Activated CD4-positive, alpha-beta T cell treated with anti-CD3 and anti-CD28 coated beads, Interleukin-2, amount 50 U/mL, for 24 hours (primary cell): ENCODE data around the gene GPR142.

Experiments used
- DNase-seq, 2 donors: peaks; one replicate each; pipeline ENCODE4 v3.0.0-alpha.2; 2020; ENCODE audit warnings: low read depth in 1 of 2, low spot score in 1 of 2

Gene GPR142

DNA sequence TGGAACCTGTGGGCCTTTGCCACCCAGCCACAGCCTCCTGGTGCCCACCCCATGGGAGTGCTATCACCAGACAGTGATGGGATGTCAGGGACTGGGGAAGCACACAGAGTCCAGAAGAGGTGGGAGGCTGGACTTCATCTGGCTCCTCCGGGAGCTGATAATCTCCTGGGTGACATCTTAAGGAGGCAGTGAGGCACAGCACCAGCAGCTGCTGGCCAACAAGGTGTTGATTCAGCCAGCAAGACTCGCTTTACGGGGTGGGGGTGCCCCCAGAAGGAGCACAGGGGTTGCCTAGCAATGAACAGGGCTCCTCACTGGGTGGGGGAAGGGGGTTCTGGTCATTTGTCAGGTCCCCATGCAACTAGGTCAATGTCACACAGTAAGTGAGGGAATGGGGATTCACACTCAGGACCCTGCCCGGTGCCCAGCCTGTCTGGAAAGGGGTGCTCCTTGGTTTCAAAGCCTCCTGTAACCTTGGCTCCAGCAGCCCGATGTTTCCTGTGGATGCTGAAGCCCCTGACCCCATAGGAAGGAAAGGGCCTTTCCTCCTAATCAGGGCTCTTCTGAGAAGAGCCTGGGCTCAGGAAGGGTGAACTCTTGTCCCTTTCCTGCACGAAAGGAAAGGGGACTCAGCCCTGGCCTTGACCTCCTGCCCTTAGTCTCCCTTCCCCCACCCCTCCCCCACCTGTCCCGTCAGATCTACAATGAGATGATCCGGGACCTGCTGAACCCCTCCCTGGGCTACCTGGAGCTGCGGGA lies 23.6 kb upstream of the GPR142 start:
- DNase-seq: no peak

DNA sequence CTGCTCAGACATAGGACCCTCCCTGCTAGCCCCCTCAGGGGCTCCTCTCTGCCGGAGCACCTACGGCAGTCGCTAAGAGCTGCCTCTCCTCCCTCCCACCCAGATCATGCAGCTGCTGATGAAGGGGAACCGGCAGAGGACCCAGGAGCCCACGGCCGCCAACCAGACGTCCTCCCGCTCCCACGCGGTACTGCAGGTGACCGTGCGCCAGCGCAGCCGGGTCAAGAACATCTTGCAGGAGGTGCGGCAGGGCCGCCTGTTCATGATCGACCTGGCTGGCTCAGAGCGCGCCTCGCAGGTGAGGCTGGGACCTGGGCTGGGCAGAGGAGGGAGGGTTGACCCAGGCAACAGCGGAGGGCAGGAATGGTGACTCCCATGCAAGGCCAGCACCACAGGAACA lies 22.6 kb upstream of the GPR142 start:
- DNase-seq: no peak

GRCh38 chr17:74345433-74346241 lies 21.7 kb upstream of the GPR142 start:
- no peak for DNase-seq

DNA sequence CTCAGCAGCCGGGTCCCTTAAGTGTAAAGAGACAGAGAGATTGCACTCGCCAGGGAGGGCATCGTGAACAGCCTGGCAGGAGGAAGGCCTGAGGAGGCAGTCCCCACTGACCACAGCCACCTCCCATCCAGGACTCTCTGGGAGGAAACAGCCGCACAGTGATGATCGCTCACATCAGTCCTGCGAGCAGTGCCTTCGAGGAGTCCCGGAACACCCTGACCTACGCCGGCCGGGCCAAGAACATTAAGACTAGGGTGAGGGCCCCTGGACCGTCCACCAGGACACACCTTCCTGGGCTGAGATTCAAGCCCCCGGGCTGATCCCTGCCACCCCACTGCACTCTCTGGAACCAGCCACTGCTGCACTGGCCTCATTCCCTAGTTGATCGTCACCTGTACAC lies 19.7 kb upstream of the GPR142 start:
- DNase-seq: no peak

- DNase-seq: no peak
These were observed 18.2 kb upstream of the GPR142 start for GRCh38 chr17:74349120-74349519.

DNA sequence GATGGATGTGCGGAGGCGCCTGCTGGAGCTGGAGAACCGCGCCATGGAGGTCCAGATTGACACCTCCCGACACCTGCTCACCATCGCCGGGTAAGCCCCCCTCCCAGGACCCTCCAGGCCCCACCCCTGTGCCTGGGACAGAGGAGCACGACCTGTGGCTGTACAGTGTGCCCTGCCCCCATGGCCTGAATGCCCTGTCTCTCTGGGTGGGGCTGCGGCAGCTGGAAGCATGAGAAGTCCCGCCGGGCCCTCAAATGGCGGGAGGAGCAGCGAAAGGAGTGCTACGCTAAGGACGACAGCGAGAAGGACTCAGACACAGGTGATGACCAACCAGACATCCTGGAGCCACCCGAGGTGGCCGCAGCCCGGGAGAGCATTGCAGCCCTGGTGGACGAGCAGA lies 16.8 kb upstream of the GPR142 start:
- DNase-seq: no peak

GRCh38 chr17:74351552-74352210 lies 15.6 kb upstream of the GPR142 start:
- DNase-seq: no peak

DNA sequence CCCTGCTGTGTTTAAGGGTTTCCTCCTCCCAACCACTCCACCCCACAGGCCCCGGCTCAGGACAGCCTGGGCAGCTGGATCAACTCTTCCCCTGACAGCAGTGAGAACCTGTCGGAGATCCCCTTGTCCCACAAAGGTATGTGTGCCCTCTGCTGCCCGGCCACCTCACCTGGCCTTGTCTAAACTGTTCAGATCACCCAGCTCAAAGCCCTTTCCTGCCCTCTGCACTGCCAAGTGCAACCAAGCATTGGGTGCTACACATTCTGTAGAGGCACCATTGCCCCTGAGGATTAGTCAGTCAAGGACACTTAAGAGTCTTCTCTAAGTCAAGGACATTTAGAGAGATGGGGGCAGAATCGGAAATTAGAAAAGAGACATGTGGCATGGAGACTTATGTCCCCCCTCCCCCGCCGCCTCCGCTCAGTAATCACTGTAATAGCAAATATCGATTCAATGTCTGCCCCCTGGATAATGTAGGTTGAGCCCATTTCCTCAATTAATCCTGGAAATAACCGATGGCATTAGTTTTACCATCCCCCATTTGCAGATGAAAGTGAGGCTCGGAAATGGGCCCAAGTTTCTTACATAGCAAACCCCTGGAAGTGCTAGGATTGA lies 13.8 kb upstream of the GPR142 start:
- no peak for DNase-seq

GRCh38 chr17:74354123-74354522 lies 13.2 kb upstream of the GPR142 start:
- peak in 1 of 2 donors; percentile 27 for DNase-seq

- no peak for DNase-seq
These were observed 12.7 kb upstream of the GPR142 start for GRCh38 chr17:74354561-74354960.

DNA sequence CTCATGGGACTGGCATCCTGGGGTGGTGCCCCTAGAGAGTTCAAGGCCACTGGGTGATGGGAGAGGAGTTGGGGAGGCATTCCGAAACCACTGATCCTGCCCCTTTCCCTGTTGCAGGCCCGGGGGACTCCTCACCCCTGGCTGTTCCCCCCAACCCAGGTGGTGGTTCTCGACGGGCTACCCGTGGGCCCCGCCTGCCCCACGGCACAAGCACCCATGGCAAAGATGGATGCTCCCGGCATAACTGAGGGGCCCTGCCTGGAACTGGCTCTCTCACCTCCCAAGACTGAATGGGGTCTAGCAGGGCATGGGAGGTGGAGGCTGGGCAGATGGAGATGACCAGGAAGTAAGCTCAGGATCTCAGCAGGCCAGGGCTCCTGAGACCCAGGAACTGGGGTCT lies 12.2 kb upstream of the GPR142 start:
- DNase-seq: no peak

- no peak for DNase-seq
These were observed 10.4 kb upstream of the GPR142 start for GRCh38 chr17:74356646-74357465.

DNA sequence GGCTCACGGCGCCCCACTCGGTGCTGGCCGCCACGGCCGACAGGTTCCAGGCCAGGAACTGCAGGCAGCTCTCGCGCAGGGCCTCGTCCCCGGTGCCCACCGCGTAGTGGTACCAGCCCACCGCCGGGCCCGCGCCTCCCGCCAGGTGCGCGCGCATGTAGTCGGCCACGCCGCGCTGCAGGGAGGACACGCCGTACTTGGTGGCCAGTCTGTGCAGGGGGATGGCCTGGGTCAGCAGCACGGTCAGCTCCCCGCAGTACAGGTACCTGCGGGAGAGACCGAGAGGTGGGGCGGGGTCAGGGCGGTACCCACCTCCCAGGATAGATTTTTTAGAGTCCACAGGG lies 9.9 kb upstream of the GPR142 start:
- DNase-seq: no peak

GRCh38 chr17:74358697-74359096 lies 8.6 kb upstream of the GPR142 start:
- no peak for DNase-seq

- DNase-seq: no peak
These were observed 7.4 kb upstream of the GPR142 start for GRCh38 chr17:74359916-74360315.

- DNase-seq: no peak
These were observed 6.4 kb upstream of the GPR142 start for GRCh38 chr17:74360899-74361229.

DNA sequence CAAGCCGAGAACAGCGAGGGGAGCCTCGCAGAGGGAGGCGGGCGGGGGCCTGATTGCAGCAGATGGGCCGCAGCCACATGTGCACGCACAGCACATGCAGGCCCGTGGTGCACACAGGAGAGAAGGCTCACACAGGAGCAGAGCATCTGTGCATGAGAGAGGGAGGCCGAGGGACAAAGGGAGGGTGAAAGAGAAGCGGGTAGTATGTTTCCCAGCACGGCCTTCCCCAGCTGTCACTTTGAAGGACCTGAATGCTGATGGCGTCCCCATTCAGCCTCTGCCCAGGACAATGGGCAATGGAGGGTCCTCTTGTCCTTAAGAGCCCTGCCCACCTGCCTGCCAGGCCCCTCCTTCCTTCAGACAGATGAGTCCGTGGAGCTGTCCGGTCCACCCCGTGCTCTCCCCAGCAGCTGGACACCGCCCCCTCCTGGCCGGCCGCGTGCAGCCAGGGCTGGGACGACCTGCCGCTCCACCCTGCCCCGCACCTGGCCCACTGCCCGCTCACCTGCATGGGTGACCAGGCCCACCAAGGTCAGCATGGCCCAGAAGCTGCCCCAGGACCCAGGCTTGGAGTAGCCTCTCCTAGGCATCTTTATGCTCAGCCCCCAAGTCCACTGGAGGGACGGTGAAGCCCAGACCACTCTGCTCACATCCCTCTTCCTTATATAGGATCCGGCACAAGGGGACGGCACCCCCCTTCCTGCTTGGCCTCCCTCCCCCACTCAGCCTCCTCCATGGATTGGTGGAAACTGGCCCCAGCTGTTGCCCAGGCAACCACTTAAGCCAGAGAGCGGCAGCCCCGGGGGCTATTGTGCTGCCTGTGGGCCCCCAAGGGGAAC lies 5.9 kb upstream of the GPR142 start, which contains the start of gene BTBD17:
TSS of gene BTBD17 (minus strand) at position 639 of the 839 bp plus-strand sequence. CDS start at position 590, 49 bp downstream.
- no peak for DNase-seq

DNA sequence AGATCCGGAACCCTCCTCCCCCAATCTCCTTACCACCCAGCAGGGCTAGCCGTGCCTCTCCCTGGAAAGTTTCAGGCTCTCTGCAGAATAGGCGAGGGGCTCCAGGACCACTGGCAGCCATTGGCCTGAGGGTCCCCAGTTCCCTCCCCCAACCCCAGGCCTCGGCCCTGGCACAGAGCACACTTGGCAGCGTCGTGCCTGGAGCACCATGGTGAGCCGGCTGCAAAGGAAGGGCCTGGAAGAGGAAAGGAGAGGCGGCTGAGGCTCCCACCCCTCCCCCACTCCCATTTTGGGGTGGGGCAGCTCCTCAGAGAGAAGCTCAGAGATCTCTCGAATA lies 5.3 kb upstream of the GPR142 start:
- DNase-seq: no peak

- no peak for DNase-seq
These were observed 4.4 kb upstream of the GPR142 start for GRCh38 chr17:74362810-74363498.
